ENCODE measurements around the gene UBE2E2.

The UBE2E2 gene

GRCh38 chr3:23314981-23315762, 112.0 kb downstream of the UBE2E2 start:
- Histone ChIP-seq H4K20me1 (ENCODE audit: insufficient read depth, low read length, poor library complexity, severe bottlenecking) (no peaks in the 10 kb centered on the region), H3K9ac (ENCODE audit: low read depth, low read length, poor library complexity, severe bottlenecking) (no peak overlapping the region), H2AFZ (ENCODE audit: low read length) (no peak overlapping the region), H3F3A (ENCODE audit: low read depth) (no peaks in the 10 kb centered on the region), H3K4me1 (ENCODE audit: insufficient read depth, low read length, poor library complexity, severe bottlenecking) (peaks cover 3% of the 10 kb centered on the region), H3K79me2 (ENCODE audit: insufficient read depth, low read length) (peaks cover 11% of the 10 kb centered on the region; the same call in 1 of the 2 replicates), H3K9me3 (ENCODE audit: insufficient read depth, low read depth, low read length) (no peaks in the 10 kb centered on the region), H3K9me2 (replicated peaks; ENCODE audit: low read depth, low read length) (no peaks in the 10 kb centered on the region), H3K4me2 (ENCODE audit: low read depth, low read length, poor library complexity, severe bottlenecking) (no peak overlapping the region), H3K27me3 (ENCODE audit: insufficient read depth, low read length, poor library complexity, severe bottlenecking) (no peaks in the 10 kb centered on the region), H3K4me3 (ENCODE audit: low read length, poor library complexity, severe bottlenecking) (no peak overlapping the region), H3K36me3 (ENCODE audit: insufficient read depth, low read length) (no peaks in the 10 kb centered on the region)
- TF ChIP-seq CTCF (conservative IDR thresholded peaks at IDR 0.05; ENCODE audit: low read length): no peak
- no peak for TF ChIP-seq EZH2phosphoT487 (IDR thresholded peaks at IDR 0.05; ENCODE audit: borderline replicate concordance)

GRCh38 chr3:23316924-23317323, 113.8 kb downstream of the UBE2E2 start:
- Histone ChIP-seq H3F3A (ENCODE audit: low read depth) (no peaks in the 10 kb centered on the region), H2AFZ (ENCODE audit: low read length) (no peak overlapping the region), H4K20me1 (ENCODE audit: insufficient read depth, low read length, poor library complexity, severe bottlenecking) (no peaks in the 10 kb centered on the region), H3K36me3 (ENCODE audit: insufficient read depth, low read length) (no peaks in the 10 kb centered on the region), H3K4me3 (ENCODE audit: low read length, poor library complexity, severe bottlenecking) (no peak overlapping the region), H3K27me3 (ENCODE audit: insufficient read depth, low read length, poor library complexity, severe bottlenecking) (no peaks in the 10 kb centered on the region), H3K4me2 (ENCODE audit: low read depth, low read length, poor library complexity, severe bottlenecking) (no peak overlapping the region), H3K9ac (ENCODE audit: low read depth, low read length, poor library complexity, severe bottlenecking) (no peak overlapping the region), H3K9me2 (replicated peaks; ENCODE audit: low read depth, low read length) (no peaks in the 10 kb centered on the region), H3K9me3 (ENCODE audit: insufficient read depth, low read depth, low read length) (no peaks in the 10 kb centered on the region), H3K4me1 (ENCODE audit: insufficient read depth, low read length, poor library complexity, severe bottlenecking) (peaks cover 3% of the 10 kb centered on the region), H3K79me2 (ENCODE audit: insufficient read depth, low read length) (peaks cover 11% of the 10 kb centered on the region; the same call in 1 of the 2 replicates)
- no peak for TF ChIP-seq CTCF (conservative IDR thresholded peaks at IDR 0.05; ENCODE audit: low read length)
- no peak for TF ChIP-seq EZH2phosphoT487 (IDR thresholded peaks at IDR 0.05; ENCODE audit: borderline replicate concordance)

- Histone ChIP-seq H3K4me2 (ENCODE audit: low read depth, low read length, poor library complexity, severe bottlenecking) (no peak overlapping the region), H2AFZ (ENCODE audit: low read length) (no peak overlapping the region), H3K4me1 (ENCODE audit: insufficient read depth, low read length, poor library complexity, severe bottlenecking) (peaks cover 10% of the 10 kb centered on the region), H4K20me1 (ENCODE audit: insufficient read depth, low read length, poor library complexity, severe bottlenecking) (peaks cover 5% of the 10 kb centered on the region), H3K9ac (ENCODE audit: low read depth, low read length, poor library complexity, severe bottlenecking) (no peak overlapping the region), H3K4me3 (ENCODE audit: low read length, poor library complexity, severe bottlenecking) (no peak overlapping the region), H3K9me2 (replicated peaks; ENCODE audit: low read depth, low read length) (no peaks in the 10 kb centered on the region), H3K79me2 (ENCODE audit: insufficient read depth, low read length) (peaks cover 11% of the 10 kb centered on the region; the same call in 1 of the 2 replicates), H3K9me3 (ENCODE audit: insufficient read depth, low read depth, low read length) (no peaks in the 10 kb centered on the region), H3K36me3 (ENCODE audit: insufficient read depth, low read length) (no peaks in the 10 kb centered on the region), H3F3A (ENCODE audit: low read depth) (no peaks in the 10 kb centered on the region), H3K27me3 (ENCODE audit: insufficient read depth, low read length, poor library complexity, severe bottlenecking) (no peaks in the 10 kb centered on the region)
- TF ChIP-seq CTCF (conservative IDR thresholded peaks at IDR 0.05; ENCODE audit: low read length) (no peak), EZH2phosphoT487 (IDR thresholded peaks at IDR 0.05; ENCODE audit: borderline replicate concordance) (no peak)
Observed at GRCh38 chr3:23319366-23320312, 116.5 kb downstream of the UBE2E2 start.
